GM23338 (cell line): Measurements from ENCODE around the gene AQP10. TPM values are rescaled to one million over a fixed set of nuclear protein-coding genes. Genes with fewer than 3 reads are reported as not detected.

Source experiments
- ATAC-seq: fragments of 200-7000 bp; cut with Tn5 transposase; 3 replicates; pipeline ENCODE4 v1.9.1; 2020
- DNase-seq: peaks from one replicate; pipeline ENCODE4 v3.0.0-alpha.2; 2015; ENCODE audit warnings: low spot score
- H2AFZ ChIP-seq: fragments of 200-600 bp; sonication (generic); 2 replicates; pipeline ENCODE4 v1.8.0; 2016; ENCODE audit warnings: antibody characterized with exemption, mild to moderate bottlenecking, moderate library complexity
- H3F3A ChIP-seq: fragments of 200-600 bp; sonication (generic); replicated peaks from 2 replicates; pipeline ENCODE4 v1.8.0; 2017; ENCODE audit warnings: antibody characterized with exemption, mixed run types, low read depth
- H3K27ac ChIP-seq: fragments of 200-600 bp; sonication (generic); 2 replicates; pipeline ENCODE4 v1.6.1; 2016; ENCODE audit warnings: low read depth
- H3K27me3 ChIP-seq: fragments of 200-600 bp; sonication (generic); 2 replicates; pipeline ENCODE4 v1.8.0; 2016; ENCODE audit warnings: mild to moderate bottlenecking, mixed run types, moderate library complexity; ENCODE audit not compliant: insufficient read depth
- H3K36me3 ChIP-seq: fragments of 200-600 bp; sonication (generic); 2 replicates; pipeline ENCODE4 v1.8.0; 2016; ENCODE audit warnings: mild to moderate bottlenecking; ENCODE audit not compliant: insufficient read depth
- H3K4me1 ChIP-seq: fragments of 200-600 bp; sonication (generic); 2 replicates; pipeline ENCODE4 v1.8.0; 2016; ENCODE audit warnings: mild to moderate bottlenecking, moderate library complexity; ENCODE audit not compliant: insufficient read depth
- H3K4me2 ChIP-seq: fragments of 200-600 bp; sonication (generic); 2 replicates; pipeline ENCODE4 v1.7.1; 2017; ENCODE audit warnings: mixed run types
- H3K4me3 ChIP-seq: fragments of 200-600 bp; sonication (generic); 2 replicates; pipeline ENCODE4 v1.6.1; 2016; ENCODE audit warnings: mixed run types
- H3K79me2 ChIP-seq: fragments of 200-600 bp; sonication (generic); replicated peaks from 2 replicates; pipeline ENCODE4 v1.8.0; 2017; ENCODE audit warnings: mild to moderate bottlenecking; ENCODE audit not compliant: insufficient read depth
- H3K9me2 ChIP-seq: fragments of 200-600 bp; sonication (generic); 2 replicates; pipeline ENCODE4 v1.8.0; 2017; ENCODE audit not compliant: insufficient read depth
- H4K20me1 ChIP-seq: fragments of 200-600 bp; sonication (generic); replicated peaks from 2 replicates; pipeline ENCODE4 v1.8.0; 2017; ENCODE audit warnings: mild to moderate bottlenecking; ENCODE audit not compliant: insufficient read depth
- H3K27ac Mint-ChIP-seq: 2 replicates; pipeline ENCODE4 v1.8.0; 2020; ENCODE audit warnings: inconsistent platforms, mild to moderate bottlenecking, moderate library complexity, mixed read lengths
- H3K27me3 Mint-ChIP-seq: 3 replicates; pipeline ENCODE4 v1.8.0; 2022; ENCODE audit warnings: low read depth, mild to moderate bottlenecking, moderate library complexity, mixed read lengths, inconsistent platforms; ENCODE audit not compliant: insufficient read depth, poor library complexity
- H3K36me3 Mint-ChIP-seq: 3 replicates; pipeline ENCODE4 v1.8.0; 2021; ENCODE audit warnings: low read depth, mild to moderate bottlenecking, inconsistent platforms, moderate library complexity, mixed read lengths
- H3K4me1 Mint-ChIP-seq: 3 replicates; pipeline ENCODE4 v1.8.0; 2020; ENCODE audit warnings: mild to moderate bottlenecking, inconsistent platforms, mixed read lengths
- H3K4me3 Mint-ChIP-seq: 3 replicates; pipeline ENCODE4 v1.8.0; 2021; ENCODE audit warnings: moderate library complexity, mild to moderate bottlenecking, inconsistent platforms, mixed read lengths
- H3K9me3 Mint-ChIP-seq: 3 replicates; pipeline ENCODE4 v1.8.0; 2020; ENCODE audit warnings: moderate library complexity, mild to moderate bottlenecking, inconsistent platforms, mixed read lengths
- CREB1 ChIP-seq: fragments of 250-450 bp; sonication (Bioruptor Pico); IDR thresholded peaks from 2 replicates; pipeline ENCODE4 v1.5.0; 2020; ENCODE audit warnings: low read depth, mild to moderate bottlenecking, moderate library complexity
- NANOG ChIP-seq: IDR thresholded peaks from 2 replicates; pipeline ENCODE4 v1.6.1; 2016; ENCODE audit warnings: antibody characterized with exemption, borderline replicate concordance
- POLR2AphosphoS5 ChIP-seq: IDR thresholded peaks from 2 replicates; pipeline ENCODE4 v1.6.1; 2016; ENCODE audit warnings: antibody characterized with exemption, low read depth
- ZNF114 ChIP-seq: fragments of 250-450 bp; sonication (Bioruptor Pico); IDR thresholded peaks from 2 replicates; pipeline ENCODE4 v1.5.0; 2020; ENCODE audit warnings: mild to moderate bottlenecking, moderate library complexity
- ZNF331 ChIP-seq: fragments of 250-450 bp; sonication (Bioruptor Pico); IDR thresholded peaks from 2 replicates; pipeline ENCODE4 v1.5.0; 2020; ENCODE audit warnings: low read depth, mild to moderate bottlenecking, moderate library complexity
- polyA plus RNA-seq: library from polyadenylated mRNA; unstranded; fragments of >200 nt; fragmentation: Nextera tagmentation; extraction: Ambion mirVana; gene quantifications from 2 replicates; pipeline ENCODE4 v1.2.1, GENCODE V29; 2016
- total RNA-seq: library from RNA; depleted of rRNA; stranded (reverse); fragments of >200 nt; shearing (Covaris generic); gene quantifications from 2 replicates; pipeline ENCODE4 v1.2.3, GENCODE V29; 2014
- TF ChIP-seq, protein P1 (sequence below), 2 experiments: fragments of 200-600 bp in 1 of 2; sonication (generic) in 1 of 2; conservative IDR thresholded peaks; 2 replicates each; pipeline versions ENCODE4 v1.5.1 to v1.6.1; 2016 to 2017; ENCODE audit warnings: antibody characterized with exemption in 2 of 2, low read depth in 2 of 2, mild to moderate bottlenecking in 2 of 2, moderate library complexity in 1 of 2
- TF ChIP-seq, protein P2 (sequence below): IDR thresholded peaks from 2 replicates; pipeline ENCODE4 v1.6.1; 2016; ENCODE audit warnings: antibody characterized with exemption
- TF ChIP-seq, protein P3 (sequence below): IDR thresholded peaks from one replicate; pipeline ENCODE4 v1.6.1; 2018; ENCODE audit warnings: antibody characterized with exemption; ENCODE audit not compliant: unreplicated experiment

AQP10 gene
- total and polyA plus RNA-seq, 2 experiments from 2014 or later: not detected

DNA sequence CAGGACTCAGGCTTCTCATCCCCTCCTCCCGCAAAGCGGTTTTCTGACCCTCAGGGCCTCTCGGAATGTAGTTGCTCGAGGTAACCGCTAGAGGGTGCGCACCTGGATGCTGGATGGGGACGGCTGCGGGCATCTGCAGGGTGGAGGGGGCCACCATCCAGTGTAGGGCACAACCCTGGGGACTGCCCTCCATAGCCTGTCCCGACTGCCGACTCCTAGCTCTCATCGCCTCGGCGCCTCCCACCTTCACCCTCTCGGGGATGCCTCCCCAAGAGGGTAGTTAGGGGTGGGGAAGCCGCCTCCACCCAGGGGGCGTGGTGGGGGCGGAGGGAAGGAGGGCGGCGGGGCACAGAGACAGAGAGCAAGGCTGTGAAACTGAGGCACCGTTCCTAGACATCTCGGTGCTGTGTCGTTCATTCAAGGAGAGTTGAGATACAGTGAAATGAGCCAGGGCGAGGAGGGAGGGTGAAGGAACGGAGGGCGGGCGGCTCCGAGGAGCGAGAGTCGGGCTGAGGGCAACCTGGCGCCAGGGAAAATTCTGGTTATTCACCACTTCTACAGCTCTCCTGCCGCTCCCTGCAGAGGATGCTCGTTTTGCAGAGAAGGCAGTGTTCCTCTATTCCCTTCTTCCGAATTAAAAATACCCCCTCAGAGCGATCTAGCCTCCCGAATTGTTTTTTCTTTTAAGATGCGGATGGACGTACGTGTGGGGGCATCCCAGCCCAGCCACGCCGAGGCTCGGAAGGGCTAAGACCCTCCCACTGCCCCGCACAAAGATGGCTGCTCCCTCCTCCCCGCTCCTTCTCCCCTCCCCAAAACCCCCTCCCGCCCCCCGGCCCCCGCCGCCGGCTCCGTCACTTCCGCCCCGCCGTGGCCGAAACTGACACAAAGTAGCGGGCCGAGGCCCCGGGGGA lies 4.0 kb downstream of the AQP10 start, which contains the start of gene ATP8B2:
Gene ATP8B2 (plus strand): TSS at position 857 of the 914 bp plus-strand sequence. CDS start 2,617 bp downstream, outside the sequence.
- Mint-ChIP-seq H3K9me3 (no peaks in the 10 kb centered on the region), H3K27ac (peak within 1 kb of the TSS; percentile 93), H3K4me3 (peak within 1 kb of the TSS; percentile 95), H3K27me3 (peaks cover 28% of the 10 kb centered on the region), H3K36me3 (no peaks in the 10 kb centered on the region; the same call in 2 of the 3 replicates), H3K4me1 (peaks cover 39% of the 10 kb centered on the region)
- peak; percentile 62 for ATAC-seq
- Histone ChIP-seq H3F3A (peaks cover 11% of the 10 kb centered on the region), H3K4me1 (peaks cover 30% of the 10 kb centered on the region), H3K36me3 (no peaks in the 10 kb centered on the region), H3K9me2 (no peaks in the 10 kb centered on the region), H3K4me3 (peak within 1 kb of the TSS; percentile 89), H3K27me3 (no peaks in the 10 kb centered on the region), H2AFZ (peak within 1 kb of the TSS; percentile 97), H3K27ac (peak within 1 kb of the TSS; percentile 87; the same call in 1 of the 2 replicates), H3K79me2 (peaks cover 20% of the 10 kb centered on the region), H4K20me1 (peaks cover 14% of the 10 kb centered on the region), H3K4me2 (peak within 1 kb of the TSS; percentile 92)
- DNase-seq: peak; percentile 93
- TF ChIP-seq POLR2AphosphoS5 (peak; percentile 38; the same call in 1 of the 2 replicates), ZNF114 (CRISPR knock-in tag) (no peak), NANOG (no peak), ZNF331 (CRISPR knock-in tag) (no peak)
- TF ChIP-seq, protein P1, sequence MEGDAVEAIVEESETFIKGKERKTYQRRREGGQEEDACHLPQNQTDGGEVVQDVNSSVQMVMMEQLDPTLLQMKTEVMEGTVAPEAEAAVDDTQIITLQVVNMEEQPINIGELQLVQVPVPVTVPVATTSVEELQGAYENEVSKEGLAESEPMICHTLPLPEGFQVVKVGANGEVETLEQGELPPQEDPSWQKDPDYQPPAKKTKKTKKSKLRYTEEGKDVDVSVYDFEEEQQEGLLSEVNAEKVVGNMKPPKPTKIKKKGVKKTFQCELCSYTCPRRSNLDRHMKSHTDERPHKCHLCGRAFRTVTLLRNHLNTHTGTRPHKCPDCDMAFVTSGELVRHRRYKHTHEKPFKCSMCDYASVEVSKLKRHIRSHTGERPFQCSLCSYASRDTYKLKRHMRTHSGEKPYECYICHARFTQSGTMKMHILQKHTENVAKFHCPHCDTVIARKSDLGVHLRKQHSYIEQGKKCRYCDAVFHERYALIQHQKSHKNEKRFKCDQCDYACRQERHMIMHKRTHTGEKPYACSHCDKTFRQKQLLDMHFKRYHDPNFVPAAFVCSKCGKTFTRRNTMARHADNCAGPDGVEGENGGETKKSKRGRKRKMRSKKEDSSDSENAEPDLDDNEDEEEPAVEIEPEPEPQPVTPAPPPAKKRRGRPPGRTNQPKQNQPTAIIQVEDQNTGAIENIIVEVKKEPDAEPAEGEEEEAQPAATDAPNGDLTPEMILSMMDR (conservative IDR thresholded peaks at IDR 0.05; ENCODE audit: low read depth in 2 of 2): peak; percentile 90

DNA sequence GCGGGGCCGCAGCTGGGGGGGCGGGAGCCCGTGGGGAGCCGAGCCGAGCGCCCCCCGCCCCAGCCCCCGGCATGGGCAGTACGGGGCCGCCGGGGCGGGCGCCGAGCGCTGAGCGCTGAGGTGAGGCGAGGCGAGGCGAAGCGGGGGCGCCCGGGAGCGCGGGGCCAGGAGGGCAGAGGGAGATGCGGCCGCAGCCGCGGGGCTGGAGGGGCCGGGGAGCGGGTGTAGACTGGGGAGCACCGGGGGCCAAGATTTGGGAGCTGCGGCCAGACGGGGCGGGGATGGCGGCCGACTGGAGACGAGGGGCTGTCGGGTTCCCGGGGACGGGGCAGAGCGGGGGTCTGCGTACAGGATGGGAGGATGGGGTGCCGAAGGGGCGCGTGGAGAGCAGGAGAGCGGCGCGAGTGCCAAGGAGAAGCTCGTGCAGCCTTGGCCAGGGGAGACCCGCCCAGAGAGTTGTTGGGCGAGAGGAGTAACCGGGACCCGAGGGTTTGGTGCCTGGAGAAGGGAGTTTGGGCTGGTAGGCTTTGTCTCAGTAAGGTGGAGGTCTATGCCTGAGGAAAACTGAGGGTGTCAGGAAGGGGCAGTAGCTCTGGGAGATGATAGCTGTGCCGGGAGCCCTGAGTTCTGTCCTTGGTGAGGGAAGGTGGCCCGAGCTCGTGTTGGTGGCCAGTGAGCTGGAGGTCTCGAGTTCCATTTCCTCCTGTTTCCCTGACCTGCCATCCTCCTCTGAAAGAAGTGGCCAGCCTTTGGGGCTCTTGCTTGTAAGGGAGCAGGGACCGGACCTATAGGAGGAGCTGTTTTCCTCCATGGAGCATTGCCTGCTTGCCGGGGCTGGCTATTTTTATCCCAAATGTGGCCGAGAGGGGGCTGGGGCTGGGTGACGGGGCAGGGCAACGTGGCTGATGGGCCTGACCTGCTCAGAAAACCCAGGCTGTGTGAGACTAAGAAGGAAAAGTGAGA lies 5.0 kb downstream of the AQP10 start:
- H3K79me2 ChIP-seq: peaks cover 24% of the 10 kb centered on the region
- peak overlapping the region; percentile 87; the same call in 1 of the 2 replicates for H3K27ac ChIP-seq
- peak overlapping the region; percentile 92 for H3K4me2 ChIP-seq
- peaks cover 23% of the 10 kb centered on the region for H4K20me1 ChIP-seq
- H3K36me3 Mint-ChIP-seq: peaks cover 4% of the 10 kb centered on the region
- no peaks in the 10 kb centered on the region for H3K9me3 Mint-ChIP-seq
- H3K27me3 ChIP-seq: no peaks in the 10 kb centered on the region
- H3K9me2 ChIP-seq: no peaks in the 10 kb centered on the region
- H3K4me3 Mint-ChIP-seq: peak overlapping the region; percentile 95
- H3K36me3 ChIP-seq: no peaks in the 10 kb centered on the region
- peaks cover 11% of the 10 kb centered on the region for H3F3A ChIP-seq
- peak overlapping the region; percentile 93 for H3K27ac Mint-ChIP-seq
- H3K4me1 ChIP-seq: peaks cover 30% of the 10 kb centered on the region
- H3K4me1 Mint-ChIP-seq: peaks cover 46% of the 10 kb centered on the region
- peak overlapping the region; percentile 56 for H2AFZ ChIP-seq
- peaks cover 29% of the 10 kb centered on the region for H3K27me3 Mint-ChIP-seq
- H3K4me3 ChIP-seq: peak overlapping the region; percentile 89
- DNase-seq: peak; percentile 94
- peak; percentile 57 for ATAC-seq
- TF ChIP-seq, protein P2, sequence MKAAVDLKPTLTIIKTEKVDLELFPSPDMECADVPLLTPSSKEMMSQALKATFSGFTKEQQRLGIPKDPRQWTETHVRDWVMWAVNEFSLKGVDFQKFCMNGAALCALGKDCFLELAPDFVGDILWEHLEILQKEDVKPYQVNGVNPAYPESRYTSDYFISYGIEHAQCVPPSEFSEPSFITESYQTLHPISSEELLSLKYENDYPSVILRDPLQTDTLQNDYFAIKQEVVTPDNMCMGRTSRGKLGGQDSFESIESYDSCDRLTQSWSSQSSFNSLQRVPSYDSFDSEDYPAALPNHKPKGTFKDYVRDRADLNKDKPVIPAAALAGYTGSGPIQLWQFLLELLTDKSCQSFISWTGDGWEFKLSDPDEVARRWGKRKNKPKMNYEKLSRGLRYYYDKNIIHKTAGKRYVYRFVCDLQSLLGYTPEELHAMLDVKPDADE: no peak
- TF ChIP-seq CREB1 (peak; percentile 63), NANOG (no peak), POLR2AphosphoS5 (peak; percentile 39; the same call in 1 of the 2 replicates)
- TF ChIP-seq, protein P3, sequence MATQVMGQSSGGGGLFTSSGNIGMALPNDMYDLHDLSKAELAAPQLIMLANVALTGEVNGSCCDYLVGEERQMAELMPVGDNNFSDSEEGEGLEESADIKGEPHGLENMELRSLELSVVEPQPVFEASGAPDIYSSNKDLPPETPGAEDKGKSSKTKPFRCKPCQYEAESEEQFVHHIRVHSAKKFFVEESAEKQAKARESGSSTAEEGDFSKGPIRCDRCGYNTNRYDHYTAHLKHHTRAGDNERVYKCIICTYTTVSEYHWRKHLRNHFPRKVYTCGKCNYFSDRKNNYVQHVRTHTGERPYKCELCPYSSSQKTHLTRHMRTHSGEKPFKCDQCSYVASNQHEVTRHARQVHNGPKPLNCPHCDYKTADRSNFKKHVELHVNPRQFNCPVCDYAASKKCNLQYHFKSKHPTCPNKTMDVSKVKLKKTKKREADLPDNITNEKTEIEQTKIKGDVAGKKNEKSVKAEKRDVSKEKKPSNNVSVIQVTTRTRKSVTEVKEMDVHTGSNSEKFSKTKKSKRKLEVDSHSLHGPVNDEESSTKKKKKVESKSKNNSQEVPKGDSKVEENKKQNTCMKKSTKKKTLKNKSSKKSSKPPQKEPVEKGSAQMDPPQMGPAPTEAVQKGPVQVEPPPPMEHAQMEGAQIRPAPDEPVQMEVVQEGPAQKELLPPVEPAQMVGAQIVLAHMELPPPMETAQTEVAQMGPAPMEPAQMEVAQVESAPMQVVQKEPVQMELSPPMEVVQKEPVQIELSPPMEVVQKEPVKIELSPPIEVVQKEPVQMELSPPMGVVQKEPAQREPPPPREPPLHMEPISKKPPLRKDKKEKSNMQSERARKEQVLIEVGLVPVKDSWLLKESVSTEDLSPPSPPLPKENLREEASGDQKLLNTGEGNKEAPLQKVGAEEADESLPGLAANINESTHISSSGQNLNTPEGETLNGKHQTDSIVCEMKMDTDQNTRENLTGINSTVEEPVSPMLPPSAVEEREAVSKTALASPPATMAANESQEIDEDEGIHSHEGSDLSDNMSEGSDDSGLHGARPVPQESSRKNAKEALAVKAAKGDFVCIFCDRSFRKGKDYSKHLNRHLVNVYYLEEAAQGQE: no peak
- TF ChIP-seq, protein P1 (conservative IDR thresholded peaks at IDR 0.05; ENCODE audit: low read depth in 2 of 2): peak; percentile 70 to 71
